ENCODE data around the gene SYNGAP1.

- TF ChIP-seq POLR2A (IDR thresholded peaks at IDR 0.05) (no peak), CTCF (IDR thresholded peaks at IDR 0.05) (no peak)
Observed at GRCh38 chr6:33445119-33445603, 25.3 kb downstream of the SYNGAP1 start.
